Memory B cell (primary cell): ENCODE results near the gene PLXNA1.

Experiments used
- ATAC-seq: fragments of 150-1000 bp; cut with Tn5 transposase; 2 replicates; pipeline ENCODE4 v1.10.0; 2021; ENCODE audit warnings: low read depth, mild to moderate bottlenecking, moderate library complexity
- DNase-seq, 2 donors: peaks; one replicate each; pipeline ENCODE4 v3.0.0; 2022; ENCODE audit warnings: low spot score in 2 of 2
- H3K27ac Mint-ChIP-seq: one replicate; pipeline ENCODE4 v1.8.0; 2022; ENCODE audit warnings: mild to moderate bottlenecking, moderate library complexity, mixed read lengths
- H3K27me3 Mint-ChIP-seq: one replicate; pipeline ENCODE4 v1.8.0; 2022; ENCODE audit warnings: mixed read lengths
- H3K36me3 Mint-ChIP-seq: one replicate; pipeline ENCODE4 v1.8.0; 2022; ENCODE audit warnings: mild to moderate bottlenecking, mixed read lengths
- H3K4me1 Mint-ChIP-seq: one replicate; pipeline ENCODE4 v1.8.0; 2022; ENCODE audit warnings: mixed read lengths
- H3K4me3 Mint-ChIP-seq: one replicate; pipeline ENCODE4 v1.8.0; 2022; ENCODE audit warnings: mild to moderate bottlenecking, moderate library complexity, mixed read lengths
- H3K9me3 Mint-ChIP-seq: one replicate; pipeline ENCODE4 v1.8.0; 2022; ENCODE audit warnings: mixed read lengths

PLXNA1 gene

GRCh38 chr3:127027061-127027735, 44.3 kb downstream of the PLXNA1 start:
- Mint-ChIP-seq H3K4me3 (no peak overlapping the region), H3K27me3 (no peaks in the 10 kb centered on the region), H3K9me3 (no peaks in the 10 kb centered on the region), H3K27ac (no peak overlapping the region), H3K4me1 (no peaks in the 10 kb centered on the region), H3K36me3 (peaks cover 5% of the 10 kb centered on the region)
- DNase-seq (no peak), ATAC-seq (no peak)

GRCh38 chr3:127027811-127028548, 45.1 kb downstream of the PLXNA1 start:
- Mint-ChIP-seq H3K4me1 (no peaks in the 10 kb centered on the region), H3K9me3 (no peaks in the 10 kb centered on the region), H3K27ac (no peak overlapping the region), H3K27me3 (no peaks in the 10 kb centered on the region), H3K4me3 (no peak overlapping the region), H3K36me3 (peaks cover 5% of the 10 kb centered on the region)
- no peak for DNase-seq
- no peak for ATAC-seq

- no peak overlapping the region for H3K27ac Mint-ChIP-seq
- no peaks in the 10 kb centered on the region for H3K9me3 Mint-ChIP-seq
- peaks cover 8% of the 10 kb centered on the region for H3K36me3 Mint-ChIP-seq
- H3K4me1 Mint-ChIP-seq, result no peaks in the 10 kb centered on the region
- DNase-seq (no peak), ATAC-seq (no peak)
- no peak overlapping the region for H3K4me3 Mint-ChIP-seq
- H3K27me3 Mint-ChIP-seq, result no peaks in the 10 kb centered on the region
Measured at GRCh38 chr3:127028781-127029657, 46.1 kb downstream of the PLXNA1 start.

- no peaks in the 10 kb centered on the region for H3K4me1 Mint-ChIP-seq
- no peak overlapping the region for H3K27ac Mint-ChIP-seq
- H3K27me3 Mint-ChIP-seq, result no peaks in the 10 kb centered on the region
- DNase-seq (no peak), ATAC-seq (no peak)
- H3K9me3 Mint-ChIP-seq, result no peaks in the 10 kb centered on the region
- H3K36me3 Mint-ChIP-seq, result peaks cover 8% of the 10 kb centered on the region
- no peak overlapping the region for H3K4me3 Mint-ChIP-seq
Measured at GRCh38 chr3:127029658-127030507, 47.0 kb downstream of the PLXNA1 start.

DNA sequence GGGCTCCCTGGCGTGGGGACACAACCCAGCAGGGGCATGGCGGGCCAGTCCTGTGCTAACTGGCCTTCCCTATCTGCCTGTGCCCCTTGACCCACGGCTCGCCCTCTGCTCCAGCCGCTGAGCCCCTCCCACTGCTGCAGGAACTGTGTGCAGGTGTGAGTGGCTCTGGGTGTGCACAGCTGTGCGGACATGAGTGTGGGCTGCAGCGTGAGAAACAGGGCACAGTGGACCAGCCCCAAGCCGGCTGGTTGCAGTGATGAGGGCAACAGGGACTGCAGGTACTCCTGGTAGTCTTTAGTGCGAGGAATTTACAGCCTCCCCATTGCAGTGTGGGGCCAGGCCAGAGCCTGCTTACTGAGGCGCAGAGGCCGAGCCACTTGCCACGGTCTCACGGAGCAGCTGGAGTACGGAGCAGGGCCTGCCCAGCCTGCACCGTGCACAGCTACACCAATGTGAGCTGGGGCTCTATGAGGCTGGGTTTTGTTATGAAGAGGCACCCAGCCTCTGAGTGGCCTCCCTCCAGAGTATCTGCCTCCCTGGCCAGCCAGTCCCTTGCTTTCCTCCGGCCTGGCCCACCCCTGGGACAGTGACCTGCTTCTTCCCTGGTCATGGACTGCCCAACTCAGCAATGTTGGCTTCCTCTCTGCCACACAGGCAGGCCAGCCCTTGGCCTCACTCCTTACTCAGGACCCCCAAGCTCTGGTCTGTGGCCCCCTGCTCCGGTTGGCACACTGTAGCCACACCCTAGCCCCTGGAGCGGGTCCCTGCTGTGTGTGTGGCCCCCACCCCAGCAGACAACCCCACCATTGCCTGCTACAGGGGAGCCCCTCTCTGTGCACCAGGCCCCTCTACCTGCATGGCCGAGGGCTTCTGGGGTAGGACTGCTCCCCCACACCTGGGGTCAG, 47.8 kb downstream of the PLXNA1 start:
- Mint-ChIP-seq H3K4me3 (no peak overlapping the region), H3K4me1 (no peaks in the 10 kb centered on the region), H3K36me3 (peaks cover 8% of the 10 kb centered on the region), H3K27ac (no peak overlapping the region), H3K27me3 (no peaks in the 10 kb centered on the region), H3K9me3 (no peaks in the 10 kb centered on the region)
- no peak for ATAC-seq
- no peak for DNase-seq

DNA sequence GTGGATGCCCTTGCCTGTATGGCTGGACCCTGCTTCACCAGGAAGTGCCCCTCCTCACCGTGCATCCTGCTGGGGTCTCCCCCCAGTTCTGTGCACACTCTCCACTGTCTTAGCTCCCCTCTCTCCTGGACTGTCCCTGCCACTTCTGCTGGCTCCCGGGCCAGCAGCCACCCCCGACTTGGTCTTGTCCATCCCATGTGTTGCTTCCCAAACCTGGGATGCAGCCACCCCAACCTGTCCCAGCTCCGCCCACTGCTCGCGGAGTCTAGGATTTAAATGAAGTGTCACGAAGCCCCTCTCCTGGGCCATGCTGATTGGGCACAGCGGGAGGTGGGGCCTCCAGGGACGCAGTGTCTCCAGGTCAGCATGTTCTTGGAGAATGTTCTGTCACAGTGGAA, 48.5 kb downstream of the PLXNA1 start:
- DNase-seq, result no peak
- H3K9me3 Mint-ChIP-seq, result no peaks in the 10 kb centered on the region
- H3K27me3 Mint-ChIP-seq, result no peaks in the 10 kb centered on the region
- peaks cover 8% of the 10 kb centered on the region for H3K36me3 Mint-ChIP-seq
- H3K4me3 Mint-ChIP-seq, result no peak overlapping the region
- H3K27ac Mint-ChIP-seq, result no peak overlapping the region
- H3K4me1 Mint-ChIP-seq, result no peaks in the 10 kb centered on the region
- no peak for ATAC-seq

GRCh38 chr3:127031845-127032244, 48.9 kb downstream of the PLXNA1 start:
- Mint-ChIP-seq H3K4me3 (no peak overlapping the region), H3K9me3 (no peaks in the 10 kb centered on the region), H3K4me1 (no peaks in the 10 kb centered on the region), H3K36me3 (peaks cover 8% of the 10 kb centered on the region), H3K27me3 (no peaks in the 10 kb centered on the region), H3K27ac (no peak overlapping the region)
- ATAC-seq (no peak), DNase-seq (no peak)

GRCh38 chr3:127032296-127032990, 49.5 kb downstream of the PLXNA1 start:
- ATAC-seq (no peak), DNase-seq (no peak)
- Mint-ChIP-seq H3K4me3 (no peak overlapping the region), H3K27me3 (no peaks in the 10 kb centered on the region), H3K4me1 (no peaks in the 10 kb centered on the region), H3K9me3 (no peaks in the 10 kb centered on the region), H3K27ac (no peak overlapping the region), H3K36me3 (peaks cover 8% of the 10 kb centered on the region)
